GM12872 (cell line): ENCODE data around the gene ANAPC5.

Experiments
- CTCF ChIP-seq: IDR thresholded peaks from 3 replicates; pipeline ENCODE4 v1.5.1; 2011; ENCODE audit warnings: low read depth, mild to moderate bottlenecking, low read length, moderate library complexity; ENCODE audit not compliant: insufficient read depth

The ANAPC5 gene

GRCh38 chr12:121277374-121277759, 74.8 kb downstream of the ANAPC5 start:
- no peak for TF ChIP-seq CTCF

DNA sequence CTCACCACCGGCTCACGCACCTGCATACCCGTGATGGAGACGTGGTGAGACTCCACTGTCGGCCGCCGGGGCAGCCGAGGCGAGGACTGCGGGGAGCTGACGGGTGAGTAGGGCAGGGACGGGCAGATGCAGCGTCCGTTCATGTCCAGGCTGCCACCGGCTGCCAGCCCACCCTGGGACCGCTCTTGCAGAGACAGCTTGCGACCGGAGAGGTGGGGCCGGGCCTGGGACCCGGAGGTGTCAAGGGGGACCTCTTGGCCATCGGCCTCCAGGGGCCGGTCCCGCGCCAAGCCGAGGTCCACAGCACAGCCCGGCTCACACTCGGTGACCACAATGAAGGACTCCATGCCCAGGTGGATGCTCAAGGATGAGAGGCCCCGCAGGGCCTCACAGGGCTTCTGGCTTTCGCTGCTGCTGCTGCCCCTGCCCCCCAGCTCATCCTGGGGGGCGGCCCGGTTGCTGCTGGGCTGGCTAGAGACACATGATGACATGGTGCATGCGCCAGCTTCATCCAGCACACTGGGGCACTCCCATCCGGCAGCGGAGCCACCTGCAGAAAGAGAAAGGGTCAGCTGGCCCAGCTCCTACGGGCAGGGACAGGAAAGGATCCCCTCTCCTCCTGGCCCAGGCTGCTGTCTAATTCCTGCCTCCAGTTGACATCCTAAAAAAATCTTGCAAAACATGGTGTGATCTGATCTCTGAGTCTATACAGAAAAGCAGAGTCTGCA, 78.0 kb downstream of the ANAPC5 start:
- TF ChIP-seq CTCF: no peak

DNA sequence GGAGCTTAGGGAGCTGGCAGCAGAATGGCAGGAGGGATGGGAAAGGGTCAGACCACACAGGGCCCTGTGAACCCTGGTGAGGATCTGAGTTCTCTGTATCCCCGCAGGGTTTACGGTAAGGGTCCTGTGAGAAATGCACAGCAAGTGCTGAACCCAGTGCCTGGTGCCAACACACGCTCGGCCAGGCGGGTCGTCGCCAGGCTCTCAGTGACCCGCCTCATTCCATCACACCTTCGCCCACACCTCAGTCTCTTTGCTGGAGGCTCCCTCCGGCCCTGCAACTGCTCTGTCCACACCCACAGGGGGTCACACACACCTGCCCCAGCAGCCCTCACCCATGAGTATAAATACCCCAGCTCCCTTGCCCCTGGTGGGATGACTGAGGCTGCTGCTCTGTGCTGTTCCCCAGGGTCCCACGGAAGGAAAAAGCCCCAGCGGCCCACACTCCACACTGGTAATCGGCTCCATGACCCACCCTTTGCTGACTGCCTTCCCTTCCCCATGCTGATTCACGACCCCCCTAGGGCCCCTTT, 78.8 kb downstream of the ANAPC5 start:
- TF ChIP-seq CTCF: no peak

DNA sequence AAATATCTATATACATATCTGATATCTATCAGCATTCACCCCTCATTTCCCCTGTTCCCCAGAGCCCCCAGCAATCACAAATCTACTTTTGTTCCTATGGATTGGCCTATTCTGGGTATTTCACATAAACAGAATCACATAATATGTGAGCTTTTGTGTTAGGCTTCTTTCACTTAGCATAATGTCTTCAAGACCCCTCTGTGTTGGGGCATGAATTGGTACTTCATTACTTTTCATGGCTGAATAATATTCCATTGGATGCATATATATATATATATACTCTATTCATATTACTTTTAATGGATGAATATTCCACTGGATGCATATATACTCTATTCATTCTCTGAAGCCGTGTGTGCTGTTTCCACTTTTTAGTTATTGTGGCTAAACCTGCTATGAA, 84.4 kb downstream of the ANAPC5 start:
- no peak for TF ChIP-seq CTCF

- TF ChIP-seq CTCF: no peak
Observed at GRCh38 chr12:121264951-121265515, 87.2 kb downstream of the ANAPC5 start.

GRCh38 chr12:121264135-121264534, 88.1 kb downstream of the ANAPC5 start:
- TF ChIP-seq CTCF: no peak

DNA sequence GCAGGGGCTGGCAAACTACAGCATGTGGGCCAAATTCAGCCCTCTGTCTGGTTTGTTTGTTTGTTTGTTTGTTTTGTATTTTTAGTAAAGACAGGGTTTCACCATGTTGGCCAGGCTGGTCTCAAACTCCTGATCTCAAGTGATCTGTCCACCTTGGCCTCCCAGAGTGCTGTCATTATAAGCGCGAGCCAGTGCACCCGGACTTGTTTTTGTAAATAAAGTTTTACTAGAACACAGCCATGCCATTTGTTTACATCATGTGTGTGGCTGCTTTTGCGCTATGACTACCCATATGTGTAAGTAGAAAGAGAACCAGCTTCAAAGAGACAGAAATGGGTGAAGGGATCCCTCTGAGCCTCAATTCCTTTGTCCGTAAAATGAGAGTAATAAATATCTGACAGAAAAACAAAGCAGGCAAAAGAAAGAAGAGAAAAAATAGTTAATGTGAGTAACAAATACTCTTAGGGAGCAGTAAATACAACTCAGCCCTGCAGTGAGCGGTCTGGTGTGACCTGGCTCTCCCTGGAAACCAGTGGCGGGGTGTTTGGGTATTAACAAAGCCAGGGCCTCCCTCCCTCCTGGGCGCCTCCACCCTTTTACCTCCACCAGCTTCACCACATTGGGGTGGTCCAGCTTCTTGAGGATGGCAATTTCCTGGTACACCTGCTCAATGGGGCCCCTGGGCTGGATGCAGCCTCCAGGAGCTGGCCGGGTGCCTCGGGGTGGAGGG, 88.8 kb downstream of the ANAPC5 start:
- no peak for TF ChIP-seq CTCF
